Peyer's patch (tissue), 4 donors: ENCODE measurements around the gene LUC7L2.

Experiments
- POLR2A ChIP-seq, 2 donors: fragments of 450-650 bp; IDR thresholded peaks; one replicate each; pipeline ENCODE4 v1.5.1; 2017; ENCODE audit warnings: antibody characterized with exemption in 2 of 2, mild to moderate bottlenecking in 2 of 2, moderate library complexity in 2 of 2
- TF ChIP-seq, protein P1 (sequence below), 6 experiments: fragments of 450-650 bp in 4 of 6; fragments of 200-600 bp in 2 of 6; sonication (generic) in 1 of 6; IDR thresholded peaks; one replicate each; pipeline ENCODE4 v1.5.1; 2017 to 2019; ENCODE audit warnings: antibody characterized with exemption in 6 of 6, mild to moderate bottlenecking in 3 of 6, moderate library complexity in 1 of 6

DNA sequence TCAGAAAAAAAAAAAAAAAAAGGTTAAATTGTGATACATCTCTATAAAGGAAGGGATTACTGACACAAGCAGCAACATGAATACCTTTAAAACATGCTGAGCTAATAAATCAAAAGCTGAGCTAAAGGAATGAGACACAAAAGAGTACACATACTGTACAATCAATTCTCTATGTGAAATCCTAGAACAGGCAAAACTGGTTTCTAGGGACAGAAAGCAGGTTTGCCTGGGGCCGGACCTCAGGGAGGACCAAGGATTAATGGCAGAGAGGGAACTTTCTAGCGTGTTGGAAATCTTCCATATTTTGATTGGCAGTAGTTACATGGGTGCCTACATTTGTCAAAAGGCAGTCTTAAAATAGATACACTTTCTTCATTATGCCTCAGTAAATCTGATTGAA, 71.3 kb downstream of the LUC7L2 start:
- TF ChIP-seq, protein P1, sequence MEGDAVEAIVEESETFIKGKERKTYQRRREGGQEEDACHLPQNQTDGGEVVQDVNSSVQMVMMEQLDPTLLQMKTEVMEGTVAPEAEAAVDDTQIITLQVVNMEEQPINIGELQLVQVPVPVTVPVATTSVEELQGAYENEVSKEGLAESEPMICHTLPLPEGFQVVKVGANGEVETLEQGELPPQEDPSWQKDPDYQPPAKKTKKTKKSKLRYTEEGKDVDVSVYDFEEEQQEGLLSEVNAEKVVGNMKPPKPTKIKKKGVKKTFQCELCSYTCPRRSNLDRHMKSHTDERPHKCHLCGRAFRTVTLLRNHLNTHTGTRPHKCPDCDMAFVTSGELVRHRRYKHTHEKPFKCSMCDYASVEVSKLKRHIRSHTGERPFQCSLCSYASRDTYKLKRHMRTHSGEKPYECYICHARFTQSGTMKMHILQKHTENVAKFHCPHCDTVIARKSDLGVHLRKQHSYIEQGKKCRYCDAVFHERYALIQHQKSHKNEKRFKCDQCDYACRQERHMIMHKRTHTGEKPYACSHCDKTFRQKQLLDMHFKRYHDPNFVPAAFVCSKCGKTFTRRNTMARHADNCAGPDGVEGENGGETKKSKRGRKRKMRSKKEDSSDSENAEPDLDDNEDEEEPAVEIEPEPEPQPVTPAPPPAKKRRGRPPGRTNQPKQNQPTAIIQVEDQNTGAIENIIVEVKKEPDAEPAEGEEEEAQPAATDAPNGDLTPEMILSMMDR (IDR thresholded peaks at IDR 0.05) = no peak
- TF ChIP-seq POLR2A (IDR thresholded peaks at IDR 0.05) = no peak
